SK-N-SH (cell line): ENCODE data around the gene ZC3H18.

Experiments
- CTCF ChIP-seq: fragments of 200-600 bp; sonication (generic); IDR thresholded peaks from 2 replicates; pipeline ENCODE4 v1.6.1; 2017; ENCODE audit warnings: antibody characterized with exemption, mild to moderate bottlenecking, moderate library complexity
- POLR2AphosphoS5 ChIP-seq: IDR thresholded peaks from 2 replicates; pipeline ENCODE4 v1.6.1; 2012; ENCODE audit warnings: low read depth, low read length
- RAD21 ChIP-seq: IDR thresholded peaks from 2 replicates; pipeline ENCODE4 v1.6.1; 2012; ENCODE audit warnings: mild to moderate bottlenecking, low read length
- RFX5 ChIP-seq: IDR thresholded peaks from 2 replicates; pipeline ENCODE4 v1.6.1; 2012; ENCODE audit warnings: mild to moderate bottlenecking, improper control_type of control experiment, low read length

DNA sequence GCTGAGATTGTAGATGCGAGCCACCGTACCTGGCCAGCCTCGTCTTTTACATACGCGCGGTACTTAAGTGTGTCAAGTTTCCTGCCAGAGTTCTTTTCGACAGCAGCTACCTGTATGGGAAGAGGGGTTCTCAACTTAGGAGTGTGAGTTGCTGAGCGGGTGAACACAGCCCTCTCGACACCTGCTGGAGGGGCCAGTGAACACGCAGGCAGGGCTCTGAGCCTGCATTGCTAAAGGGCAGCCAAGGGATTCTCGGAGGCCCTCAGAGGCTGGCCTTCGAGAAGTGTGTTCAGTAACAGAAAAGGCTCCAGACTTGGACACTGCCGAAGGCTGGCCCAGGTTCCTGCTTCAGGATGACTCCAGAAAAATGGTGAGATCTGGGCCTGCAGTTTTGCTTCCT, 6.1 kb downstream of the ZC3H18 start:
- TF ChIP-seq CTCF (no peak), RAD21 (no peak), RFX5 (no peak), POLR2AphosphoS5 (no peak)
